Measurements from ENCODE around the gene EPS15. TPM values are rescaled to one million over a fixed set of nuclear protein-coding genes. Genes with fewer than 3 reads are reported as not detected.

Gene EPS15
- total RNA-seq, 1 donor from 2014 or later, result 44.9 TPM

DNA sequence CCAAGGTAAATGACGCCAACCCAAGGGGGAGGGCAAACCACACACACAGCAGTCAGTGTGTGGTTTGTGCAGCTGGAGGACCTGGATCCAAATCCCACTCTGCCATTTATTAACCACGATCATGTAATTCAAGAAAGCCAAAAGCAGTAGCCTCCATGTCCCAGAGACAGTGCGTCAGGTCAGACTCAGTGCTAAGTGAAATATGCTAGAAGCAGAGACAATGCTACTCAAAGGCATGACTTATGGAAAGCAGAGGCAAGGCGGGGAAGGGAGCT is 202.3 kb downstream of the EPS15 start:
- no peak overlapping the region for H3K4me3 ChIP-seq (ENCODE audit: low read length in 3 of 3)
- H3K27me3 ChIP-seq (ENCODE audit: control insufficient read depth in 3 of 3, insufficient read depth in 3 of 3, low read length in 3 of 3), result no peaks in the 10 kb centered on the region
- H3K4me1 ChIP-seq (ENCODE audit: control insufficient read depth in 3 of 3, insufficient read depth in 3 of 3, low read length in 3 of 3), result peaks cover 0 to 7% (median 0%) of the 10 kb centered on the region in 3 donors
- H3K36me3 ChIP-seq (ENCODE audit: control insufficient read depth in 3 of 3, insufficient read depth in 3 of 3, low read length in 3 of 3), result no peaks in the 10 kb centered on the region
- H3K27ac ChIP-seq (ENCODE audit: low read depth, low read length), result no peak overlapping the region
- no peak overlapping the region for H3K9ac ChIP-seq (ENCODE audit: low read depth in 1 of 3, low read length in 3 of 3)
- H3K9me3 ChIP-seq (ENCODE audit: control insufficient read depth in 3 of 3, low read length in 3 of 3), result no peaks in the 10 kb centered on the region

DNA sequence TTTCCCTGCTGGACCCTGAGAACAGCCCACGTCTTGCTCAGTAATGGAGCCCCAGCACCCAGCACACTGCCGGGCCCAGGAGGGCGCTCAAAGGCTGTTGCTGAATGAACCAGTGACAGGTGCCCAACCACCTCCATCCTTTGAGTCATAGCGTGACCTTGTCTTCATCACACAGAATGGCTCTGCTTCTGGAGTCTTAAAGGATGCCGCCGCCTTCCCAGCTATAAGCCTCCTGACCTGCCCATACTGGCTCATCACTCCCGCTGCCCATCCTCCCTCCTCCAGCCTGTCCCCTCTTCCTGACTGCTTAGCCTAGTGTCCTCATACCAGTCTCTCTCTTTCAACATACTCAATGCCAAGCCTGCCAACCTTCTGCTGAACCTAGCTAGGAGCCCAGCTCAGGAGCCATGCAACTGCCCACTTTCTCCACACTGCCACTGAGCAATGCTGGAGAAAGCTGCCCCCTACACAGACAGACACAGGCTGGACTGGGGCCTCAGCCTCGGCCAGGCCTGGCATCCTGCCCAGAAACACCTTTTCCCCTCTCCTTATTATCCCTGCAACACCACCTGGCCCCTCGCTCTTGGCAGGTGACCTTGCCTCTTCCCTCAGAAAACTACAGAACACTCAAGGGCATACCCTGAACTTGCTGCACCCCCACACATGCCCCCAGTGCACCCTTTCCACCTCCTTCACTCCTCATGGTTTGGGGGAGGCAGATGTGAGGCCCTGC is 202.8 kb downstream of the EPS15 start:
- H3K4me3 ChIP-seq (ENCODE audit: low read length in 3 of 3), result no peak overlapping the region
- H3K9me3 ChIP-seq (ENCODE audit: control insufficient read depth in 3 of 3, low read length in 3 of 3), result no peaks in the 10 kb centered on the region
- no peaks in the 10 kb centered on the region for H3K36me3 ChIP-seq (ENCODE audit: control insufficient read depth in 3 of 3, insufficient read depth in 3 of 3, low read length in 3 of 3)
- no peak overlapping the region for H3K9ac ChIP-seq (ENCODE audit: low read depth in 1 of 3, low read length in 3 of 3)
- peaks cover 0 to 7% (median 0%) of the 10 kb centered on the region in 3 donors for H3K4me1 ChIP-seq (ENCODE audit: control insufficient read depth in 3 of 3, insufficient read depth in 3 of 3, low read length in 3 of 3)
- H3K27me3 ChIP-seq (ENCODE audit: control insufficient read depth in 3 of 3, insufficient read depth in 3 of 3, low read length in 3 of 3), result no peaks in the 10 kb centered on the region
- no peak overlapping the region for H3K27ac ChIP-seq (ENCODE audit: low read depth, low read length)

DNA sequence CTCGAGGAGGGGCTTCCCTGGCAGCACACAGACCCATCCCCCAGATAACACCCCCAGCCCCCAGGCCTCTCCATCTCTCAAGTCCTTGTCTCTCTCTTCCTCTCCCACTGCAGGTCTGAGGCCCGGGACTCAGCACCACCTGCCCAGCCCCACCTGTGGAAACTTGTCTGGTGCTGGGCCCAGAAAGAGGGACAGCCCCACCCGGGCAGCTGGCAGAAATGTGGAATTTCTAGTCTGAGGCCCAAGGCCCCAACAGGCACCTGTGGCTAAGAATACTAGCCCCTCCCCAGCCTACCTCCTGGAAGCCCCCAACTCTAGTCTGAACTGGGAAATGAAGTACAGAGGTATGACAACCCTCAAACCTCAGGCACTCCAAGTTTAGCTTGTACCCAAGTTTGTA is 204.1 kb downstream of the EPS15 start:
- H3K27me3 ChIP-seq (ENCODE audit: control insufficient read depth in 3 of 3, insufficient read depth in 3 of 3, low read length in 3 of 3), result no peaks in the 10 kb centered on the region
- H3K4me3 ChIP-seq (ENCODE audit: low read length in 3 of 3), result no peak overlapping the region
- H3K9me3 ChIP-seq (ENCODE audit: control insufficient read depth in 3 of 3, low read length in 3 of 3), result no peaks in the 10 kb centered on the region
- H3K9ac ChIP-seq (ENCODE audit: low read depth in 1 of 3, low read length in 3 of 3), result no peak overlapping the region
- no peaks in the 10 kb centered on the region for H3K36me3 ChIP-seq (ENCODE audit: control insufficient read depth in 3 of 3, insufficient read depth in 3 of 3, low read length in 3 of 3)
- H3K4me1 ChIP-seq (ENCODE audit: control insufficient read depth in 3 of 3, insufficient read depth in 3 of 3, low read length in 3 of 3), result peaks cover 0 to 7% (median 0%) of the 10 kb centered on the region in 3 donors
- H3K27ac ChIP-seq (ENCODE audit: low read depth, low read length), result no peak overlapping the region

DNA sequence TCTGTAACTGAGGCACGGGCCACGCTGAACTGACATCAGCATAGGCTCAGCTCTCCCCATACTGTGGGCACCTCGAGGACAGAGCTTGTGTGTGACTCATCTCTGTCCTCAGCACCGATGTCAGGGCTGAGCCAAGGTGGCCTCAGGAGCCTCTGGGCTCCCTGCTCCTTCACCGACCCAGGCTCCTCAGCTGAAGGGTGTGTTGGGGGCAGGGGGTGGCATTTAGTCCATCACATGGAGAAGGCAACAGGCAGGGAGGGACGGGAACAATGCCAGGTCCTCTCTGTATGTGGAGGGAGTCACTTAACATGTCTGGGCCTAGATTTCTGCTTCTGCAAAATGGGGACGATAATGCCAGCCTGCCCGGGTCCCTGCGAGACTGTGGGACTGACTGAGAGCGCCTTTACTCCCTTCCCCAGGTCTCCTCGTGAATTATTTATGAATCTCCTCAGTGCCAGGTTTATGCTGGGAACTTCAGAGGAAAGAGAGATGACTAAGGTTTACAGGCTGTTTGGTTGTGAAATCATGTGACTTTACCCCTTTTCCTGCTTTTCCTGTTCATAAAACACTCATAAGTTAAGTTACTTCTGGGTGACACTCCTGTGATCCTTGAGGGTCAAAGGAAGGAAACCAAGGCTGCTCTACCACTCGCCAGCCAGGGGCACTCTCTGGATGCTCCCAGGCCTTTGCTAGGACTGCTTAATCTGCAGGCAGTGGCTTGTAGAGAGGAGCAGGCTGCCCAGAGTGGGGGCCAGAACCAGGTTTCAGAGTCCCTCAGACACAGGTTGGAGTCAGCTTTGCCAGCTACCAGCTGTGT is 204.9 kb downstream of the EPS15 start:
- Histone ChIP-seq H3K9me3 (ENCODE audit: control insufficient read depth in 3 of 3, low read length in 3 of 3) (no peaks in the 10 kb centered on the region), H3K9ac (ENCODE audit: low read depth in 1 of 3, low read length in 3 of 3) (no peak overlapping the region), H3K27ac (ENCODE audit: low read depth, low read length) (peak overlapping the region; percentile 1), H3K27me3 (ENCODE audit: control insufficient read depth in 3 of 3, insufficient read depth in 3 of 3, low read length in 3 of 3) (no peaks in the 10 kb centered on the region), H3K4me3 (ENCODE audit: low read length in 3 of 3) (no peak overlapping the region), H3K36me3 (ENCODE audit: control insufficient read depth in 3 of 3, insufficient read depth in 3 of 3, low read length in 3 of 3) (no peaks in the 10 kb centered on the region), H3K4me1 (ENCODE audit: control insufficient read depth in 3 of 3, insufficient read depth in 3 of 3, low read length in 3 of 3) (peaks cover 0 to 7% (median 0%) of the 10 kb centered on the region in 3 donors)

DNA sequence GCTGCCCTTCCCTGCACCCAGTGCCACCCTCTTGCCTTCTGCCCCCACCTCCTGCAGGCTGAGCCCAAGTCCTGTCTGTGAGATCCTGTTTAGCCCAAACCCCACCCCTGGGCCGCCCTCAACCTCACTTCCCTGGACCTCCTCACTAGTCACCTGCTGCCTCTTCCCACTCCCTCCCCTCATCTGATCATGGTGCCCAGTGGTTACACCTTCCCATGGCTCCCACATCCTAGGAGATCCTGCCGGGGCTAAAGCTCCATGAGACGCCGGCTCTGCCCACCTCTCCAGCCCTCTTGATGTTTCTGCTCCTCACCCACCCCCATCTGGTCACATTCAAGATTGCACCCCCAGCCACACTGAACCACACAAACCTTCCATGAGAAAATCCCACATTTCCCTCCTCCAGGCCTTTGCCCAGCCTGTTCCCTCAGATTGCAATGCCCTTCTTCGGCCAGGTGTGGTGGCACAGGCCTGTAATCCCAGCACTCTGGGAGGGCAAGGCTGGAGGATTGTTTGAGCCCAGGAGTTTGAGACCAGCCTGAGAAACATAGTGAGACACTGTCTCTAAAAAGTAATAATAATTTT is 205.7 kb downstream of the EPS15 start:
- Histone ChIP-seq H3K27me3 (ENCODE audit: control insufficient read depth in 3 of 3, insufficient read depth in 3 of 3, low read length in 3 of 3) (no peaks in the 10 kb centered on the region), H3K4me3 (ENCODE audit: low read length in 3 of 3) (no peak overlapping the region), H3K36me3 (ENCODE audit: control insufficient read depth in 3 of 3, insufficient read depth in 3 of 3, low read length in 3 of 3) (no peaks in the 10 kb centered on the region), H3K27ac (ENCODE audit: low read depth, low read length) (no peak overlapping the region), H3K9me3 (ENCODE audit: control insufficient read depth in 3 of 3, low read length in 3 of 3) (no peaks in the 10 kb centered on the region), H3K9ac (ENCODE audit: low read depth in 1 of 3, low read length in 3 of 3) (no peak overlapping the region), H3K4me1 (ENCODE audit: control insufficient read depth in 3 of 3, insufficient read depth in 3 of 3, low read length in 3 of 3) (peaks cover 0 to 7% (median 0%) of the 10 kb centered on the region in 3 donors)

DNA sequence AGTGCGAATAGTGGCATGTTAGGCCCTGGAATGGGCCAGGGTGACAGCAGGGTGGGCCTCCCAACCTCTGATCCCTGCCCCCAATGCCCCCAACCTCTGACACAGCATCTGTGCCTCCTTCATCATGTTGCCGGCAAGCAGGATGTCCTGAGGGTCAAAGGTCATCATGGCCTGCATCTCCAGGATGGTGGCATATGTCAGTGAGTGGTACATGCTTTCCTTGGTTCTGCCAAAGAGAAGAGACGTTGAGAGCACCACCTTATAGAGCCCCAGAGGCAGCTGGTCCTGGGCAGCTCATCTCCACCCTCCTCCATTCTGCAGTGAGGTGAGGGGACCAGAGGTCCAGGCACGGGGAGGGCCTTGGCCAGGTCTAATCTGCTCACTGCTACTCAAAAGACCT is 206.3 kb downstream of the EPS15 start:
- Histone ChIP-seq H3K4me1 (ENCODE audit: control insufficient read depth in 3 of 3, insufficient read depth in 3 of 3, low read length in 3 of 3) (peaks cover 0 to 7% (median 0%) of the 10 kb centered on the region in 3 donors), H3K9ac (ENCODE audit: low read depth in 1 of 3, low read length in 3 of 3) (no peak overlapping the region), H3K27ac (ENCODE audit: low read depth, low read length) (no peak overlapping the region), H3K36me3 (ENCODE audit: control insufficient read depth in 3 of 3, insufficient read depth in 3 of 3, low read length in 3 of 3) (no peaks in the 10 kb centered on the region), H3K27me3 (ENCODE audit: control insufficient read depth in 3 of 3, insufficient read depth in 3 of 3, low read length in 3 of 3) (no peaks in the 10 kb centered on the region), H3K9me3 (ENCODE audit: control insufficient read depth in 3 of 3, low read length in 3 of 3) (no peaks in the 10 kb centered on the region), H3K4me3 (ENCODE audit: low read length in 3 of 3) (no peak overlapping the region)

DNA sequence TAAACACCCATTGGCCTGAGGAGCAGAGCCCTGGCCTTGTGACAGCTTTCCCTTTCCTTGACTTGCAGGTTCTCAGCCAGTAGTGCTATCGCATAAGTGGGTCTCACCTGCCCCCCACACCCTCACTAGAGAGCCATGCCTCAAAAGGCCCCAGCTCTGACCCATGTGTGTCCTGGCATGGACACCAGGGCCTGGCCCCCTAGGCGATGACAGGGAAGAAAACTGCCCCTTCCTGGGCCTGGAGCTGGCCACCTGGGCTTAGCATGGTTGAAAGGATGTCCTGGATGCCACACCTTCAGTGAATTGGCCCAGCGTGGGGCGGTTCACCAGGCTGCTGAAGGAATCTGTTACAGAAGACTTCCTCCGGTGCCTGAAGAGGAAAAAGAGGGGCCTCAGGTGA is 207.2 kb downstream of the EPS15 start:
- H3K27ac ChIP-seq (ENCODE audit: low read depth, low read length), result no peak overlapping the region
- H3K9me3 ChIP-seq (ENCODE audit: control insufficient read depth in 3 of 3, low read length in 3 of 3), result no peaks in the 10 kb centered on the region
- no peaks in the 10 kb centered on the region for H3K36me3 ChIP-seq (ENCODE audit: control insufficient read depth in 3 of 3, insufficient read depth in 3 of 3, low read length in 3 of 3)
- no peaks in the 10 kb centered on the region for H3K27me3 ChIP-seq (ENCODE audit: control insufficient read depth in 3 of 3, insufficient read depth in 3 of 3, low read length in 3 of 3)
- peaks cover 0 to 7% (median 0%) of the 10 kb centered on the region in 3 donors for H3K4me1 ChIP-seq (ENCODE audit: control insufficient read depth in 3 of 3, insufficient read depth in 3 of 3, low read length in 3 of 3)
- H3K4me3 ChIP-seq (ENCODE audit: low read length in 3 of 3), result no peak overlapping the region
- H3K9ac ChIP-seq (ENCODE audit: low read depth in 1 of 3, low read length in 3 of 3), result no peak overlapping the region

DNA sequence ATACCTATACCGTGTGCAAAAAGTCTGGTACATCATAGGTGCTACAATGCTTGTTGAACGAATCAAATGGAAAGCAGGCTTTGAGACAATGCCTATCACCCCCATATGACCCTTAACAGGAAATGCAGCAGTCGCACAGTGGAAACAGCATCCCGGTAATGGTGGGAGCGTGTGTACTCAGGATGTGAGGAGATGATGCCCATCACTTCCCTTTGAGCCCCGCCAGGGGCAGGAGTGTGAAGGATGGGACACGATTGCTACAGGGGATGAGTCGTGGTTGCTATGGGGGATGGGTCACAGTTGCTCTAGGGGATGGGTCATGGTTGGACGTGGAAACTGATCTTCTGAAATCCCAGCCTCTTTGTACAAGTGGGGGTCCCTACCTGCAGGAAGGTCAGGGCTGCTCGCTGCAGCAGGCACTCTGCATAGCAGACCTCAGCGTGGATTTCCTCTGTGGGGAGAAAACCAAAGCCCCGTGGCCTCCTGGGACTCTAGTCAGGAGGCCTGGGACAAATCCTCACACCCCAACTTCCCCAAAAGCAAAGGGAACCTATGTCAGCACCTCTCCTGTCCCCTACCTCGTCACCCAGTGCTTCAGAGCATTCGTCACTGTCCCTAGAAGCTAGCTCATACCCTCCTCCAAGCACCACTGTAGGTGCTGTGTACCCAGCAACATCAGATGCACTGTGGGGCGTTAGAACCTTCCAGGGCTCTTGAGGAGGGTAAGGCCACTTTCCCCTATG is 208.0 kb downstream of the EPS15 start:
- Histone ChIP-seq H3K27ac (ENCODE audit: low read depth, low read length) (no peak overlapping the region), H3K9ac (ENCODE audit: low read depth in 1 of 3, low read length in 3 of 3) (no peak overlapping the region), H3K4me3 (ENCODE audit: low read length in 3 of 3) (no peak overlapping the region), H3K9me3 (ENCODE audit: control insufficient read depth in 3 of 3, low read length in 3 of 3) (no peaks in the 10 kb centered on the region), H3K27me3 (ENCODE audit: control insufficient read depth in 3 of 3, insufficient read depth in 3 of 3, low read length in 3 of 3) (no peaks in the 10 kb centered on the region), H3K36me3 (ENCODE audit: control insufficient read depth in 3 of 3, insufficient read depth in 3 of 3, low read length in 3 of 3) (no peaks in the 10 kb centered on the region), H3K4me1 (ENCODE audit: control insufficient read depth in 3 of 3, insufficient read depth in 3 of 3, low read length in 3 of 3) (peaks cover 0 to 7% (median 0%) of the 10 kb centered on the region in 3 donors)

DNA sequence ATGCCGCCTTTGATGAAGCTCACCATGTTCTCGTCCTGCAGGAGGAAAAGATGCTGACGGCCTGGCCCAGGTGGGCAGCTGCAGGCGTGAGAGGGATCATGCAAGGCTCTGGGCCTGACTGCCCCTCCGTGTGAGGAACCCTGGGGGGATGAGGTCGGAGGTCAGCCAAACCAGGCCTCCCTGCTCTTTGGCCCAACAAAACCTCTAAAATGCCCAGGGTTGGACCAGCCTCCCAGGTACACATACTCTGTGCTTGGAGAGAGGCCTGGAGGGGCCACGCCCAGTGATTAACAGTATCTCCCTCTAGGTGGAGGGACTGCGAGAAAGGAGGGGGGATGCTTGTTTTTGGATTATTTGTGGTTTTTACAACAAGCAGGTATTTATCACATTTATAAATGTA is 209.8 kb downstream of the EPS15 start:
- H3K9me3 ChIP-seq (ENCODE audit: control insufficient read depth in 3 of 3, low read length in 3 of 3), result no peaks in the 10 kb centered on the region
- H3K4me1 ChIP-seq (ENCODE audit: control insufficient read depth in 3 of 3, insufficient read depth in 3 of 3, low read length in 3 of 3), result peaks cover 0 to 5% (median 0%) of the 10 kb centered on the region in 3 donors
- H3K27me3 ChIP-seq (ENCODE audit: control insufficient read depth in 3 of 3, insufficient read depth in 3 of 3, low read length in 3 of 3), result no peaks in the 10 kb centered on the region
- H3K4me3 ChIP-seq (ENCODE audit: low read length in 3 of 3), result no peak overlapping the region
- no peaks in the 10 kb centered on the region for H3K36me3 ChIP-seq (ENCODE audit: control insufficient read depth in 3 of 3, insufficient read depth in 3 of 3, low read length in 3 of 3)
- no peak overlapping the region for H3K9ac ChIP-seq (ENCODE audit: low read depth in 1 of 3, low read length in 3 of 3)
- H3K27ac ChIP-seq (ENCODE audit: low read depth, low read length), result no peak overlapping the region

All from skeletal muscle tissue (tissue), 4 donors.